ENCODE data around the gene ETV2.
A peak's percentile ranks its signal among the peaks of the same experiment; 100 is the strongest.

Gene ETV2

DNA sequence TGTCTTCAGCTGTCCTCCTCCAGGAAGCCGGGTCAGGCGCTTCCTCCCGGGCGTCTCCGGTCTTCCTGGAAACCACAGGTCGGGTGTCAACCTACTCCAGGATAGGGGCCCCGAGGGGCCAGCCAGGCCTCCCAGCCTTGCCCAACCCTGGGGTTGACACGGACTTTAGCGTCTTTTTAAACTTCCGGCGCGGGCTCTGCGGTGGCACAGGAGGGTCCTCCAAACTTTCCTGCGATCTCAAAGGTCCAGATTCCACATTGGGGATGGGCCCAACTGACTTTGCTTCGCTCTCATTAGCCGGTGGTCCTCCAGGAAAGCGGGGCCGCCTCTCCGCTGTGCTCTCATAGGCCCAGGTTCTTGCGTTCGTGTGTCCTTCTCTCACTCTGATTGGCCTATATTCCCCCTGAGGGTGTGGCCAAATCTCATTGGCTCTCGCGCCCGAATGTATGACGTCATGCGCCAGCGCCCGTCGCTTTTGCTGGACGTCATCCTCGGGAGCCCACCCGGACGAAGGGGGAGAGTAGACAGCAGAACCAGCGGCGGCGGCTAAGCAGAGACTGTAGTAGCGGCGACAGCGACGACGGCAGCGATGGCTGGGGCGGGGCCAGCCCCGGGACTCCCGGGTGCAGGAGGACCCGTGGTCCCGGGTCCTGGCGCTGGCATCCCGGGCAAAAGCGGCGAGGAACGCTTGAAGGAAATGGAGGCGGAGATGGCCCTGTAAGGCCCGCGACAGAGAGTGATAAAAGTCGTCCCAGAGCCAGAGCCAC lies 12.8 kb upstream of the ETV2 start, which contains the start of gene RBM42 (continued):
- TF ChIP-seq, protein P1, sequence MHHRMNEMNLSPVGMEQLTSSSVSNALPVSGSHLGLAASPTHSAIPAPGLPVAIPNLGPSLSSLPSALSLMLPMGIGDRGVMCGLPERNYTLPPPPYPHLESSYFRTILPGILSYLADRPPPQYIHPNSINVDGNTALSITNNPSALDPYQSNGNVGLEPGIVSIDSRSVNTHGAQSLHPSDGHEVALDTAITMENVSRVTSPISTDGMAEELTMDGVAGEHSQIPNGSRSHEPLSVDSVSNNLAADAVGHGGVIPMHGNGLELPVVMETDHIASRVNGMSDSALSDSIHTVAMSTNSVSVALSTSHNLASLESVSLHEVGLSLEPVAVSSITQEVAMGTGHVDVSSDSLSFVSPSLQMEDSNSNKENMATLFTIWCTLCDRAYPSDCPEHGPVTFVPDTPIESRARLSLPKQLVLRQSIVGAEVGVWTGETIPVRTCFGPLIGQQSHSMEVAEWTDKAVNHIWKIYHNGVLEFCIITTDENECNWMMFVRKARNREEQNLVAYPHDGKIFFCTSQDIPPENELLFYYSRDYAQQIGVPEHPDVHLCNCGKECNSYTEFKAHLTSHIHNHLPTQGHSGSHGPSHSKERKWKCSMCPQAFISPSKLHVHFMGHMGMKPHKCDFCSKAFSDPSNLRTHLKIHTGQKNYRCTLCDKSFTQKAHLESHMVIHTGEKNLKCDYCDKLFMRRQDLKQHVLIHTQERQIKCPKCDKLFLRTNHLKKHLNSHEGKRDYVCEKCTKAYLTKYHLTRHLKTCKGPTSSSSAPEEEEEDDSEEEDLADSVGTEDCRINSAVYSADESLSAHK (tag by site-specific recombination; IDR thresholded peaks at IDR 0.05), result peak; percentile 76
- no peak for TF ChIP-seq RBAK (tag by site-specific recombination; IDR thresholded peaks at IDR 0.05)
- TF ChIP-seq ZNF837 (tag by site-specific recombination; IDR thresholded peaks at IDR 0.05), result no peak
- TF ChIP-seq, protein P2, sequence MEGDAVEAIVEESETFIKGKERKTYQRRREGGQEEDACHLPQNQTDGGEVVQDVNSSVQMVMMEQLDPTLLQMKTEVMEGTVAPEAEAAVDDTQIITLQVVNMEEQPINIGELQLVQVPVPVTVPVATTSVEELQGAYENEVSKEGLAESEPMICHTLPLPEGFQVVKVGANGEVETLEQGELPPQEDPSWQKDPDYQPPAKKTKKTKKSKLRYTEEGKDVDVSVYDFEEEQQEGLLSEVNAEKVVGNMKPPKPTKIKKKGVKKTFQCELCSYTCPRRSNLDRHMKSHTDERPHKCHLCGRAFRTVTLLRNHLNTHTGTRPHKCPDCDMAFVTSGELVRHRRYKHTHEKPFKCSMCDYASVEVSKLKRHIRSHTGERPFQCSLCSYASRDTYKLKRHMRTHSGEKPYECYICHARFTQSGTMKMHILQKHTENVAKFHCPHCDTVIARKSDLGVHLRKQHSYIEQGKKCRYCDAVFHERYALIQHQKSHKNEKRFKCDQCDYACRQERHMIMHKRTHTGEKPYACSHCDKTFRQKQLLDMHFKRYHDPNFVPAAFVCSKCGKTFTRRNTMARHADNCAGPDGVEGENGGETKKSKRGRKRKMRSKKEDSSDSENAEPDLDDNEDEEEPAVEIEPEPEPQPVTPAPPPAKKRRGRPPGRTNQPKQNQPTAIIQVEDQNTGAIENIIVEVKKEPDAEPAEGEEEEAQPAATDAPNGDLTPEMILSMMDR (tag by site-specific recombination; IDR thresholded peaks at IDR 0.05), result no peak
- TF ChIP-seq, protein P3, sequence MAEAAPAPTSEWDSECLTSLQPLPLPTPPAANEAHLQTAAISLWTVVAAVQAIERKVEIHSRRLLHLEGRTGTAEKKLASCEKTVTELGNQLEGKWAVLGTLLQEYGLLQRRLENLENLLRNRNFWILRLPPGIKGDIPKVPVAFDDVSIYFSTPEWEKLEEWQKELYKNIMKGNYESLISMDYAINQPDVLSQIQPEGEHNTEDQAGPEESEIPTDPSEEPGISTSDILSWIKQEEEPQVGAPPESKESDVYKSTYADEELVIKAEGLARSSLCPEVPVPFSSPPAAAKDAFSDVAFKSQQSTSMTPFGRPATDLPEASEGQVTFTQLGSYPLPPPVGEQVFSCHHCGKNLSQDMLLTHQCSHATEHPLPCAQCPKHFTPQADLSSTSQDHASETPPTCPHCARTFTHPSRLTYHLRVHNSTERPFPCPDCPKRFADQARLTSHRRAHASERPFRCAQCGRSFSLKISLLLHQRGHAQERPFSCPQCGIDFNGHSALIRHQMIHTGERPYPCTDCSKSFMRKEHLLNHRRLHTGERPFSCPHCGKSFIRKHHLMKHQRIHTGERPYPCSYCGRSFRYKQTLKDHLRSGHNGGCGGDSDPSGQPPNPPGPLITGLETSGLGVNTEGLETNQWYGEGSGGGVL (tag by site-specific recombination; IDR thresholded peaks at IDR 0.05), result no peak
- no peak for TF ChIP-seq ZNF311 (tag by site-specific recombination; IDR thresholded peaks at IDR 0.05; ENCODE audit: borderline replicate concordance)
- TF ChIP-seq ZSCAN30 (tag by site-specific recombination; IDR thresholded peaks at IDR 0.05), result peak; percentile 68; the same call in 1 of the 2 replicates
- TF ChIP-seq ZNF701 (tag by site-specific recombination; IDR thresholded peaks at IDR 0.05), result no peak
- TF ChIP-seq ZNF211 (tag by site-specific recombination; IDR thresholded peaks at IDR 0.05; ENCODE audit: low read depth), result no peak
- TF ChIP-seq ZNF155 (tag by site-specific recombination; IDR thresholded peaks at IDR 0.05), result no peak
- TF ChIP-seq GLIS2 (tag by site-specific recombination; IDR thresholded peaks at IDR 0.05), result peak; percentile 96
- TF ChIP-seq ZNF843 (tag by site-specific recombination; IDR thresholded peaks at IDR 0.05), result peak; percentile 75
- TF ChIP-seq ZNF654 (tag by site-specific recombination; IDR thresholded peaks at IDR 0.05; ENCODE audit: low read depth), result no peak
- TF ChIP-seq, protein P4, sequence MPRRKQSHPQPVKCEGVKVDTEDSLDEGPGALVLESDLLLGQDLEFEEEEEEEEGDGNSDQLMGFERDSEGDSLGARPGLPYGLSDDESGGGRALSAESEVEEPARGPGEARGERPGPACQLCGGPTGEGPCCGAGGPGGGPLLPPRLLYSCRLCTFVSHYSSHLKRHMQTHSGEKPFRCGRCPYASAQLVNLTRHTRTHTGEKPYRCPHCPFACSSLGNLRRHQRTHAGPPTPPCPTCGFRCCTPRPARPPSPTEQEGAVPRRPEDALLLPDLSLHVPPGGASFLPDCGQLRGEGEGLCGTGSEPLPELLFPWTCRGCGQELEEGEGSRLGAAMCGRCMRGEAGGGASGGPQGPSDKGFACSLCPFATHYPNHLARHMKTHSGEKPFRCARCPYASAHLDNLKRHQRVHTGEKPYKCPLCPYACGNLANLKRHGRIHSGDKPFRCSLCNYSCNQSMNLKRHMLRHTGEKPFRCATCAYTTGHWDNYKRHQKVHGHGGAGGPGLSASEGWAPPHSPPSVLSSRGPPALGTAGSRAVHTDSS (tag by site-specific recombination; IDR thresholded peaks at IDR 0.05), result no peak
- no peak for TF ChIP-seq ZSCAN16 (tag by site-specific recombination; IDR thresholded peaks at IDR 0.05)
- 0 out of 2 replicates have a peak, but pooled peaks have one; percentile 4 for TF ChIP-seq ZNF623 (tag by site-specific recombination; IDR thresholded peaks at IDR 0.05)
- TF ChIP-seq ZNF19 (tag by site-specific recombination; IDR thresholded peaks at IDR 0.05; ENCODE audit: low read depth), result no peak
- TF ChIP-seq ZNF514 (tag by site-specific recombination; IDR thresholded peaks at IDR 0.05), result no peak
- TF ChIP-seq, protein P5, sequence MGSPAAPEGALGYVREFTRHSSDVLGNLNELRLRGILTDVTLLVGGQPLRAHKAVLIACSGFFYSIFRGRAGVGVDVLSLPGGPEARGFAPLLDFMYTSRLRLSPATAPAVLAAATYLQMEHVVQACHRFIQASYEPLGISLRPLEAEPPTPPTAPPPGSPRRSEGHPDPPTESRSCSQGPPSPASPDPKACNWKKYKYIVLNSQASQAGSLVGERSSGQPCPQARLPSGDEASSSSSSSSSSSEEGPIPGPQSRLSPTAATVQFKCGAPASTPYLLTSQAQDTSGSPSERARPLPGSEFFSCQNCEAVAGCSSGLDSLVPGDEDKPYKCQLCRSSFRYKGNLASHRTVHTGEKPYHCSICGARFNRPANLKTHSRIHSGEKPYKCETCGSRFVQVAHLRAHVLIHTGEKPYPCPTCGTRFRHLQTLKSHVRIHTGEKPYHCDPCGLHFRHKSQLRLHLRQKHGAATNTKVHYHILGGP (tag by site-specific recombination; IDR thresholded peaks at IDR 0.05), result peak; percentile 74
- no peak for TF ChIP-seq ZNF621 (tag by site-specific recombination; IDR thresholded peaks at IDR 0.05)
- TF ChIP-seq ZNF133 (tag by site-specific recombination; IDR thresholded peaks at IDR 0.05), result no peak
- peak; percentile 70 for TF ChIP-seq ZNF341 (tag by site-specific recombination; IDR thresholded peaks at IDR 0.05; ENCODE audit: low read depth)
- no peak for TF ChIP-seq ZNF202 (tag by site-specific recombination; IDR thresholded peaks at IDR 0.05; ENCODE audit: borderline replicate concordance)
- TF ChIP-seq ZNF354C (tag by site-specific recombination; IDR thresholded peaks at IDR 0.05; ENCODE audit: borderline replicate concordance, low read depth), result no peak
- no peak for TF ChIP-seq ZNF169 (tag by site-specific recombination; IDR thresholded peaks at IDR 0.05)
- peak; percentile 57; the same call in 1 of the 2 replicates for TF ChIP-seq ZSCAN23 (tag by site-specific recombination; IDR thresholded peaks at IDR 0.05)
- no peak for TF ChIP-seq ZNF214 (tag by site-specific recombination; IDR thresholded peaks at IDR 0.05; ENCODE audit: borderline replicate concordance)
- TF ChIP-seq KLF8 (tag by site-specific recombination; IDR thresholded peaks at IDR 0.05), result peak; percentile 100
- TF ChIP-seq BCL11A (tag by site-specific recombination; IDR thresholded peaks at IDR 0.05; ENCODE audit: low read depth), result no peak
